HEK293T (cell line): Measurements from ENCODE around the gene SEMA6B.

Experiments
- CTCF ChIA-PET: fragments of 350-600 bp; formaldehyde crosslinking; extraction: SDS; loops from one replicate; lab custom pipeline; 2021; ENCODE audit warnings: antibody characterized with exemption, inconsistent platforms; lab: Yijun Ruan, JAX
- POLR2A ChIA-PET: fragments of 350-600 bp; formaldehyde crosslinking; extraction: SDS; loops from one replicate; lab custom pipeline; 2020; ENCODE audit warnings: antibody characterized with exemption, inconsistent platforms; lab: Yijun Ruan, JAX
- DNase-seq: peaks from one replicate; pipeline ENCODE4 v3.0.0; 2012; ENCODE audit warnings: mixed read lengths; ENCODE audit errors: extremely low spot score
- ARNT ChIP-seq: fragments of 450-650 bp; IDR thresholded peaks from 2 replicates; pipeline ENCODE4 v1.6.1; 2017; ENCODE audit warnings: mild to moderate bottlenecking
- BHLHE40 ChIP-seq: fragments of 450-650 bp; IDR thresholded peaks from 2 replicates; pipeline ENCODE4 v1.6.1; 2016; ENCODE audit warnings: mild to moderate bottlenecking, moderate library complexity, borderline replicate concordance
- CTBP1 ChIP-seq: fragments of 450-650 bp; IDR thresholded peaks from 2 replicates; pipeline ENCODE4 v1.6.1; 2016; ENCODE audit warnings: borderline replicate concordance
- ELF4 ChIP-seq: fragments of 450-650 bp; IDR thresholded peaks from 2 replicates; pipeline ENCODE4 v1.6.1; 2017; ENCODE audit warnings: antibody characterized with exemption
- FOXA1 ChIP-seq: fragments of 450-650 bp; IDR thresholded peaks from 2 replicates; pipeline ENCODE4 v1.6.1; 2016; ENCODE audit warnings: mild to moderate bottlenecking
- FOXK2 ChIP-seq: fragments of 450-650 bp; IDR thresholded peaks from 2 replicates; pipeline ENCODE4 v1.6.1; 2016; ENCODE audit warnings: mild to moderate bottlenecking
- FOXM1 ChIP-seq: fragments of 450-650 bp; IDR thresholded peaks from 2 replicates; pipeline ENCODE4 v1.6.1; 2017; ENCODE audit warnings: mild to moderate bottlenecking, borderline replicate concordance
- HDGF ChIP-seq: fragments of 450-650 bp; IDR thresholded peaks from 2 replicates; pipeline ENCODE4 v1.6.1; 2017; ENCODE audit warnings: antibody characterized with exemption, borderline replicate concordance
- L3MBTL2 ChIP-seq: fragments of 450-650 bp; conservative IDR thresholded peaks from 2 replicates; pipeline ENCODE4 v1.6.1; 2016; ENCODE audit warnings: mild to moderate bottlenecking
- LEF1 ChIP-seq: fragments of 450-650 bp; IDR thresholded peaks from 2 replicates; pipeline ENCODE4 v1.6.1; 2017; ENCODE audit warnings: mild to moderate bottlenecking, borderline replicate concordance
- NFRKB ChIP-seq: fragments of 450-650 bp; IDR thresholded peaks from 2 replicates; pipeline ENCODE4 v1.6.1; 2016; ENCODE audit warnings: mild to moderate bottlenecking, moderate library complexity
- SP1 ChIP-seq: fragments of 450-650 bp; IDR thresholded peaks from 2 replicates; pipeline ENCODE4 v1.6.1; 2017
- SUZ12 ChIP-seq: fragments of 450-650 bp; IDR thresholded peaks from 2 replicates; pipeline ENCODE4 v1.6.1; 2016; ENCODE audit warnings: mild to moderate bottlenecking
- TARDBP ChIP-seq: fragments of 450-650 bp; IDR thresholded peaks from 2 replicates; pipeline ENCODE4 v1.6.1; 2016
- ZNF384 ChIP-seq: fragments of 450-650 bp; IDR thresholded peaks from 2 replicates; pipeline ENCODE4 v1.6.1; 2016
- TF ChIP-seq, protein P1 (sequence below): fragments of 450-650 bp; IDR thresholded peaks from 2 replicates; pipeline ENCODE4 v1.6.1; 2016

Gene SEMA6B

DNA sequence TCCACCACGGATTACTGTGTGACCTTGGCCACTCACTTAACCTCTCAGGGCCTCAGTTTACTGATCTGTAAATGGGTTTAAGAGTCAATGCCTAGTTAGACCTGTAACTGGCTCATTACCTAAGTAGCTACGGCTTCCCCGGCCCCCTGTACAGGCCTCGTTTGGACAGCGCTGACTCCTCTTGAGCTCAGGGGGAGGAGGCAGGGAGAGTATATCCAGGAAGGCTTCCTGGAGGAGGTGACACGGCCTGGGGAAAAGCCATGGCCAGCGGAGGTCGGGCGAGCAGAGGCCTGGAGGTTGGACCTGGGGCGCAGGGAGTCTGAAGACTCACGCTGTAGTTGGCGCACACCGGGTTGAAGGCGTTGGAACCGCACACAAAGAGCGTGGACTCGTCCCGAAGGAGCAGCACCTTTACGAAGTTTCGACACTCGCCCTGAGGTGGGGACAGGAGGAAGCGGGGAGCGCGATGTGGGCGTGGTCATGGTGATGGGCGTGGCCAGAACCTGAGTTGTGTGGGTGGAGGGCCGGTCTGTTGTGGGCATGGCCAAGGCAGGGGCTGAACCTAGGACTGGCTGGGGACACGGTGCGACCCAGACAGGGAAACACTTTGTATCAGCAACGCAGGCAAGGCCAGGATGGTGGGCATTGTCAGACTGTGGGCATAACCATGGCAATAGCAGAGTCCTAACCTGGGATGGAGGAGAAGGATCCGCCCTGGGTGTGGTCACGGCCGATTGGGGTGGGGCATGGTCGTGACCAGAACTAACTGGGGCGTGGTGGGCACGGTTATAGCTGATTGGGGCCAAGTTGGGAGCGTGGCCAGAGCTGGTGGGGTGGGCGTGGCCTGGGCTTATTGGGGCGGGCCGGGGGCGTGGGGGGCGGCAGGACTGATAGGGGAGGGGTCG lies 3.6 kb downstream of the SEMA6B start:
- ChIA-PET CTCF (no interaction called here), POLR2A (interaction anchor here (1.3 kb wide), 1 partner anchor 14 kb away, joined by 4 read pairs; no protein-coding TSS in a partner anchor)
- peak; percentile 77 for DNase-seq
- TF ChIP-seq SP1 (peak; percentile 97), L3MBTL2 (no peak)
- TF ChIP-seq, protein P1, sequence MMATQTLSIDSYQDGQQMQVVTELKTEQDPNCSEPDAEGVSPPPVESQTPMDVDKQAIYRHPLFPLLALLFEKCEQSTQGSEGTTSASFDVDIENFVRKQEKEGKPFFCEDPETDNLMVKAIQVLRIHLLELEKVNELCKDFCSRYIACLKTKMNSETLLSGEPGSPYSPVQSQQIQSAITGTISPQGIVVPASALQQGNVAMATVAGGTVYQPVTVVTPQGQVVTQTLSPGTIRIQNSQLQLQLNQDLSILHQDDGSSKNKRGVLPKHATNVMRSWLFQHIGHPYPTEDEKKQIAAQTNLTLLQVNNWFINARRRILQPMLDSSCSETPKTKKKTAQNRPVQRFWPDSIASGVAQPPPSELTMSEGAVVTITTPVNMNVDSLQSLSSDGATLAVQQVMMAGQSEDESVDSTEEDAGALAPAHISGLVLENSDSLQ, result peak; percentile 60; the same call in 1 of the 2 replicates

DNA sequence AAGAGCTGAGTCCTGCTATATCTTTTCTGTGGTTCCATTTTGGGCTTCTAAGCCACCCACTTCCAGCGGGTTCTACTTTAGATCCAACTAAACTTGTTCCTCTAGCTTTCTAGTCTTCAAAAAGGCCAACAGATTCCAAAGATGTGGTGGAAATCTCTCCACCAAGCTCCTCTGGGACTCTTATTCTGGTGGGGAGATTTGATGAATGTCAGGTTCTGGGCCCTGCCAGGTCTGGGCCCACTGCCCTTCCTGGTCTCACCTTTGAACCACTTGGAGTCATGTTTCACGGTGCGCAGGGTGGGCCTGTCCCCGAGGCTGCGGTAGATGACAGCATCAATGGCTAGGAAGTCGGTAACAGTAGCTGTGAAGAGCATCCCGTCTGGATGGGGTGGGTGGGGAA lies 4.8 kb downstream of the SEMA6B start:
- ChIA-PET POLR2A (interaction anchor here (1.3 kb wide), 1 partner anchor 12 kb away, joined by 4 read pairs; no protein-coding TSS in a partner anchor), CTCF (no interaction called here)

DNA sequence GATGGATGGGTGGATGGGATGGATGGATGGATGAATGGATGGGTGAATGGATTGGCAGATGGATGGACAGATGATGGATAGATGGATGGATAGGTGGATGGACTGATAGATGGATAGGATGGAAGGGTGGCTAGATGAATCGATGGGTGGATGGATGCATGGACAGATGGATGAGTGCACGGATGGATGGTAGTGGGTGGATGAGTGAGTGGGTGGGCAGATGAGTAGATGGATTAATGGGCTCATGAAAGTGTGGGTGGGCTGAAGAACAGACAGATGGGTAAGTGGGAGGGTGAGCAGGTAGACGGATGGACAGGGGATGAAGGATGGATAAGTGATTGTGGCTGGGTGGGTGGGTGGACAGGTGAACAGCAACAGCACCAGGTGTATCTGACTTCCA lies 5.7 kb downstream of the SEMA6B start:
- TF ChIP-seq ARNT (no peak), SP1 (no peak), HDGF (no peak), ZNF384 (no peak), SUZ12 (no peak), TARDBP (no peak), FOXM1 (no peak), BHLHE40 (no peak), FOXK2 (no peak), FOXA1 (no peak), ELF4 (no peak), CTBP1 (no peak), LEF1 (no peak), NFRKB (no peak), L3MBTL2 (no peak)
- TF ChIP-seq, protein P1, result no peak
- ChIA-PET POLR2A (no interaction called here), CTCF (no interaction called here)
- no peak for DNase-seq

More for the DNA sequence above, 4.8 kb downstream of the SEMA6B start:
- TF ChIP-seq ARNT (no peak), ZNF384 (no peak), BHLHE40 (no peak), ELF4 (no peak), LEF1 (no peak), FOXM1 (no peak), CTBP1 (no peak), NFRKB (no peak), HDGF (no peak), FOXK2 (no peak), SP1 (no peak)
- TF ChIP-seq, protein P1, result no peak
- no peak for DNase-seq

DNA sequence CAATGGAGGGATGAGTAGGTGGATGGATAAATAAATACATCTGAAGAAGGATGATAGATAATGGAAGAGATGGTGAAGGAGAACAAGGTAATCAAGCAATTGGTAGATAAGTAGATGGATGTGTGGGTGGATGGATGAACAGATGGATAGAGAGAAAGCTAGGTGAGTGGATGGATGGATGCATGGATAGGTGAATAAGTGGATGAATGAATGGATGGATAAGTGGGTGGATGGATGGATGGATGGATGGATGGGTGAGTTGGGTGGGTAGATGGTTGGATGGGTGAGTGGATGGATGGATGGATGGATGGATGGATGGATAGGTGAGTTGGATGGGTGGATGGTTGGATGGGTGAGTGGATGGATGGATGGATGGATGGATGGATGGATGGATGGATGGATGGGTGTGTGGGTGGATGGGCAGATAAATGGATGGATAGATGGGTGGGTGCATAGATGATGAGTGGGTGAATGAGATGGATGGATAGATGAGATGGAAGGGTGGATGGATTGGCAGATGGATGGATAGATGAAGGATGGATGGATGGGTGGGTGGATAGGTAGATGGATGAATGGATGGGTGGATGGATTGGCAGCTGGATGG lies 6.3 kb downstream of the SEMA6B start:
- POLR2A ChIA-PET, result no interaction called here
- no peak for DNase-seq
- TF ChIP-seq NFRKB (no peak), ELF4 (no peak), FOXK2 (no peak), ZNF384 (no peak), ARNT (no peak), HDGF (no peak), FOXM1 (no peak), L3MBTL2 (no peak), BHLHE40 (no peak), CTBP1 (no peak), SP1 (no peak), SUZ12 (no peak), LEF1 (no peak), TARDBP (no peak), FOXA1 (no peak)
- TF ChIP-seq, protein P1, result no peak
- CTCF ChIA-PET, result no interaction called here

DNA sequence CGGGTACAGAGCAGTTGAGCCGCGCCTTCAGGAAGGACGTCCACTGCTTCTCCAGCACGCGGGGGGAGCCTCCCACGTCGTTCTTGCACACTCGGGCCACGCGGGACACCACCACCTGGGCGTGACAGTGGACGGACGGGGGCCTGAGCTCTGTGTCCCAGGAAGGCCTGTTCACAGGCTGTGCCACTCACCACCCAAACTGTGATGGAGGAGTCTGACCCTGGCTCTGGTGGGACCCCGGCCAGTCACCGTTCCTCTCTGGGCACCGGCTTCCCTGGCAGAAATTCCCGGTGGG lies 7.0 kb downstream of the SEMA6B start:
- CTCF ChIA-PET, result no interaction called here
- TF ChIP-seq SP1 (no peak), SUZ12 (no peak), L3MBTL2 (no peak), ARNT (no peak), FOXM1 (no peak), NFRKB (no peak), BHLHE40 (no peak), ELF4 (no peak), CTBP1 (no peak), TARDBP (no peak), FOXK2 (no peak), FOXA1 (no peak), LEF1 (no peak), ZNF384 (no peak), HDGF (no peak)
- TF ChIP-seq, protein P1, result no peak

More for the DNA sequence above, 7.0 kb downstream of the SEMA6B start:
- DNase-seq, result no peak
- POLR2A ChIA-PET, result no interaction called here
